Measurements from ENCODE around the gene PBX2. TPM values are rescaled to one million over a fixed set of nuclear protein-coding genes. Genes with fewer than 3 reads are reported as not detected.

The PBX2 gene
- total RNA-seq, 1 experiment from 2014 or later, result 130 TPM

GRCh38 chr6:32195652-32195901 lies 5.6 kb upstream of the PBX2 start (continued):
- TF ChIP-seq ATF2 (CRISPR knock-in tag; IDR thresholded peaks at IDR 0.05; ENCODE audit: borderline replicate concordance, low read depth) (no peak), AFF4 (CRISPR knock-in tag; IDR thresholded peaks at IDR 0.05; ENCODE audit: borderline replicate concordance) (no peak), SP1 (CRISPR knock-in tag; conservative IDR thresholded peaks at IDR 0.05) (peak; percentile 84), ATF6 (CRISPR knock-in tag; IDR thresholded peaks at IDR 0.05) (no peak), IRF2 (CRISPR knock-in tag; IDR thresholded peaks at IDR 0.05; ENCODE audit: borderline replicate concordance, low read depth) (no peak), MYBL2 (CRISPR knock-in tag; IDR thresholded peaks at IDR 0.05) (no peak), PREB (CRISPR knock-in tag; IDR thresholded peaks at IDR 0.05; ENCODE audit: borderline replicate concordance) (no peak; the same call in 1 of the 2 replicates), ZNF232 (CRISPR knock-in tag; IDR thresholded peaks at IDR 0.05) (no peak), ZNF138 (CRISPR knock-in tag; conservative IDR thresholded peaks at IDR 0.05) (no peak), ZNF121 (CRISPR knock-in tag; IDR thresholded peaks at IDR 0.05) (no peak), HMGXB4 (CRISPR knock-in tag; IDR thresholded peaks at IDR 0.05) (no peak; the same call in 1 of the 2 replicates), MAX (CRISPR knock-in tag; IDR thresholded peaks at IDR 0.05) (0 out of 2 replicates have a peak, but pooled peaks have one; percentile 87), NFE2L1 (CRISPR knock-in tag; IDR thresholded peaks at IDR 0.05) (no peak), TP53 (CRISPR knock-in tag; IDR thresholded peaks at IDR 0.05) (no peak), ELF4 (CRISPR knock-in tag; IDR thresholded peaks at IDR 0.05; ENCODE audit: low read depth) (no peak), ZNF425 (CRISPR knock-in tag; conservative IDR thresholded peaks at IDR 0.05) (no peak), NR1H2 (CRISPR knock-in tag; IDR thresholded peaks at IDR 0.05) (no peak)
